GM20431 (cell line): ENCODE results near the gene CHAF1B.

Experiments
- in situ Hi-C: fragments of 300-500 bp; cut with MseI, MboI; formaldehyde crosslinking; loops from one replicate; pipeline ENCODE4 v1.15.0; 2020; ENCODE audit warnings: low sequenced_read_pairs; ENCODE audit not compliant: unreplicated experiment

The CHAF1B gene

DNA sequence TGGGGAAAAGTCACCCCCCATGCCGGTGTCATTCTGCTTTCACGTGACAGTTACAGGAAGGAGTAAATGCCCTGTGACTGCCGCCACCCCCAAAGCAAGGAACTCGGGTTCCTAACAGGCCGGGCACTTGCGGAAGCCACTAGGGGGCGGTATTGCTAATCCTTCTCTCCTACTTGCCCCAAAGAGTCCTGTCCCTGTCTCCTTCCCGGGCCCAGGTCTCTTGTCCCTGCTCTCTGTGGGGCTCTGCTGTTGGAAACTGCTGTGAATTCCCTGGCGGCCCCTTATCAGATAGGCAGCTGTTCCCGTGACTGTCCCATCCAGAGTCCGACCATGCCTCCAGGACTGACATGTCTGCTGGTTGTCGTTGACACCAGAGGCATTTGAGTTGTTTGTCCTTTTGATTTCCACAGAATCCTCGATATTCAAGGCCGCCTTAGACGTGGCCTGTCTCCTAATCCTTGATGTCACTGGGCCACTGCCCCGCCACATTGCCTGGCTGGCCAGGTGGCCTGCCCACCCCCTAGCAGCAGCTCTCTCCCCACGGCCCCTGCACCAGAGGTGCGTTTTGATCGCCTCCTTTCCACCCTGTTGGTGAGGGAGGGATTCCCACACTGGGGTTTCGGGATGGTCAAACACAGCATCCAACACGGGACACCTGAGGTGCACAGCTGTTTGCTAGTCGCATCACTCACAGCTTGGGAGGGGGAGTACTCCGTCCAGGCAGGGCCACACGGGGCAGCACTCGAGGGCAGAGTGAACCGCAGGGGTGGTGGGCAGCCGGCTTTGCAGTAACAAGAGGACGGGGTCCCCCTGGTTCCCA is 37.3 kb downstream of the CHAF1B start:
- in situ Hi-C loops = loop anchor here (25.0 kb wide), 1 partner anchor 490 kb away; no protein-coding TSS in a partner anchor

DNA sequence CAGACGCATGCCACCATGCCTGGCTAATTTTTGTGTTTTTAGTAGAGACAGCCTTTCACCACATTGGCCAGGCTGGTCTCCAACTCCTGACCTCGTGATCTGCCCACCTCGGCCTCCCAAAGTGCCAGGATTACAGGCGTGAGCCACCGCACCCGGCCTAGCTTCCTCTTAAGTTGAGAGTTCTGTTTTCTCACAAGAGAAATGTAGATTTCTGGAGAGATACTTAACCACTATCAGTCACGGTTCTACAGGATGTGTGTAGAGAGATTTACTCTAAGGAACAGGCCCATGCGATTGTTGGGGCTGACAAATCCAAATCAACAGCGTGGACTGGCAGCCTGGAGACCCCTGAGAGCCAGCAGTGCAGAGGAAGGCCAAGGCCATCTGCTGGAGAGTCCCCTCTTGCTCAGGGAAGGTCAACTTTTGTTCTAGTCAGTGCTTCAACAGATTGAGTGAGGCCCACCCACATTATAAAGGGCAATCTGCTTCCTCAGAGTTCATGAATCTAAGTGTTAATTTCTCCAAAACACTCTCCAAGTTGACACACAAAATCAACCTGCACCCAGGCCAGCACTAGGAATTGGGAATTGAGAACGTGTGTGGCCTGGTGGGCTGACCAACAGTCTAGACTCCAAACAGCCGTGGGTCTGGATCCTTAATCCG is 38.7 kb downstream of the CHAF1B start:
- in situ Hi-C loops = loop anchor here (25.0 kb wide), 1 partner anchor 488 kb away; no protein-coding TSS in a partner anchor

DNA sequence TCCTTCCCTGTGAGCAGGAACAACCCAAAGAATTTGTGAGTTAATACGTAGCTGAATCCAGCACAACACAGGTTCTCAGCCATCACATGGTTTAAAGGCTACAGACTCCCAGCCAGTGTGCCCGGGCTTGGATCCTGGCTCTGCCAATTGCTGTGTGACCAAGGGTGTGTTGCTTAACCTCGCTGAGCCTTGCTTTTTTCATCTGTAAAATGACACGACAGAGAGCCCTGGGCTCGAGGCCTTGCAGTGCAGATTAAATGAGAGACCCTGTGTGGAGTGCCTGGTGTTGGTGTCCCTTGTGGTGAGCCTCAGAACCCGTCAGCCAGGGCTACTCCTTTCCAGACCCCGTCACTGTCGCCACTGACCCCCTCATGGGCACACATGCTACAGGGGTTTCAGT is 39.4 kb downstream of the CHAF1B start:
- in situ Hi-C loops = loop anchor here (25.0 kb wide), 1 partner anchor 488 kb away; no protein-coding TSS in a partner anchor

DNA sequence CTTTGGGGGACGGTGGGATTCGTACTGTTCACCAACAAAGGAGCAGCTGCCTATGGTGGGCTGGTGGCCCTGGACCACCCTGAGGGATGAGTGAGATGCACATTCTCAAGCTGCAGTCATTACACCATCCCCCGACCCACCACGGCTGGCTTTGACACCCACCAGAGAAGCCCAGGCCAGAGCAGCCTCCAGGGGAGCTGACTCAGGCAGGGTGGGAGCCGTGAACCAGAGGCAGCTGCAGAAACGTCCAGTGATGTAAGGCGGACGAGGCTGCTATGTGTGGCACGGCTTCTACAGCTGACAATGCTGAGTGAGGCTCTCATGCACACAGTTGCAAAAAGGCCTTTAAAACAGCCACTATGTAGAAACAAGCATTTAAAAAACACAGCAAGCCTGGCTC is 40.1 kb downstream of the CHAF1B start:
- in situ Hi-C loops = no loop called here

DNA sequence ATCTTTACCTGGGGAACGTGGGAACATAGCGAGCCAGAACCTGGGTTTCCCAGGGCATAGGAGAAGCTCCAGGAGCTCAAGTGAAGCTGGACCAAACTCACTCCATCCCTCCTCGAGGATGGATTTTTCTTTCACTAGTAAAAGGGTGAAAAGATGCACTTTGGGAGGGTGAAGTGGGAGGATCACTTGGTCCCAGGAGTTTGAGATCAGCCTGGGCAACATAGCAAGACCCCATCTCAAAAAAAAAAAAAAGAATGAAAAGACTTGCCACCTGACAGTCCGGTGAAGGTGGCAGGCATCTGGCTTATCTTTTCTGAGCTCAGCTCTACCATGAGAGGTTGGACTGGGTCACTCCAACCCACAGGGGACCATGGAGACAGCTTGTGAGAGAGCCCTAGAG is 42.3 kb downstream of the CHAF1B start:
- in situ Hi-C loops = no loop called here

DNA sequence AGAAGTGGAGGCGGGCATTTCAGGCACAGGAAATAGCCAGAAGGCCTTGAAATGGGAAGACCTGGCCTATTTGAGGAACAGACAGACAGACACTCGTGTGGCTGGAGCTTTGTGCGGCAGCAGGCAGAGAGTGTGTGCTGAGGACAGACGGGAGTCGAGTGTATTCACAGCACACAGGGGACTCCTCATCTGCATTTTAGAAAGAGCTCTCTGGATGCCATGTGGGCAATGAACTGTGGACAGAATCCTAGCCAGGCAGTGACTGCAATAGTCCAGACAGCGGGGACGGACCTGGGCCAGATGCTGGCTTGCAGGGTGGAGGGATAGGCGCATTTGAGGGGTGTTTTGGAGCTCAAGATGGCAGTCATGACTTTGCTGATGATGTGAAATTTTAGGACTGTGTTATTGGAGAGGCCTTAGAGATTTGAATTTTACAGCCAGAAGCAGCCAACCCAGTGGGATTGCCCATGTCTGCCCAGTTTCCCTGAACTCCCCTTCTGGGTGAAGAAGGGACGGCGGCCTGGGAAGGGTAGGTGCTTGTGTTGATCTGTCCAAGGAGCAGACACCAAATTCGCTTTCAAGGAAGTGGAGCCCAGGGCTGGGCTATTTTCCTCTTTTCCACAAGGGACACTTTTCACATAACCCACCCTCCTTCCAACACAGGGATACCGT is 43.7 kb downstream of the CHAF1B start:
- in situ Hi-C loops = no loop called here

DNA sequence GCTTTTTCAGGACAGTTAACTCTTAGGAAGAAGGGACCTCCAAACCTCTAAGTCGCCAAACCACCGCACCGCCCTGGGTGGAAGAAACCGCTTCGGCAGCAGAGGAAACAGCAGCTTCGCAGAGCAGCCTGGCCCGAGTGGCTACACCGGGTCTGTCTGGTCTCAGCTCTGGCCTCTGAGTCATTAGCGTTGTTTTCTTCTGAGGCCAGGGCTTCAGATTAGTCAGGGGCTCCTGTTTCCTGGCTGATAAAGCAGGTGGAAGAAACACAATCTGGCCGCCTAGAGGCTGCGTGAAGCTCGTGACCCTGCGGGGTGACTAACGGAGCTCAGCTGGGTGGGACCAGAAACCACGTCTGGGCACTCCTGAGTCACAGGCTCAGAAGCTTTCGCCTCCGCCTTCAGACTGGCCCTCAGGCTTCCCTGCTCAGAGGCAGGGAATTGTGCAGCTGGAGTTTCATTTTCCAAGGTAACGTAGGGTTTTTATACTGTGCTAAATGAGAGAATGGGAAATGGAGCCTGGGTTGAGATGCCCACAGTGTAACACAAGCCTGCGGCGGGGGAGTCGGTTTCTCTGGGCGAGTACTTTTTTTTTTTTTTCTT is 44.9 kb downstream of the CHAF1B start:
- in situ Hi-C loops = no loop called here

DNA sequence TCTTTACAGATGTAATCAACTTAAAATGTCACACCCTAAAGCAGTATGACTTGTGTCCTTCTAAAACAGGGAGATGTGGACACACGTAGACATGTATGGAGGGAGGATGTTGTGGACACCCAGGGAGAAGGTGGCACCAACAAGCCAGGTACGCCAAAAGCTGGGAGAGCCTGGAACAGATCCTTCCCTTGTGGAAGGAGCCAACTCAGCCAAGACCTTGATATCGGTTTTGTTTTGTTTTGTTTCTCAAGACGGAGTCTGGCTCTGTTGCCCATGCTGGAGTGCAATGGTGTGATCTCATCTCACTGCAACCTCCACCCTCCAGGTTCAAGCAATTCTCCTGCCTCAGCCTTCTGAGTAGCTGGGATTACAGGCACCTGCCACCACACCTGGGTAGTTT is 45.6 kb downstream of the CHAF1B start:
- in situ Hi-C loops = no loop called here

DNA sequence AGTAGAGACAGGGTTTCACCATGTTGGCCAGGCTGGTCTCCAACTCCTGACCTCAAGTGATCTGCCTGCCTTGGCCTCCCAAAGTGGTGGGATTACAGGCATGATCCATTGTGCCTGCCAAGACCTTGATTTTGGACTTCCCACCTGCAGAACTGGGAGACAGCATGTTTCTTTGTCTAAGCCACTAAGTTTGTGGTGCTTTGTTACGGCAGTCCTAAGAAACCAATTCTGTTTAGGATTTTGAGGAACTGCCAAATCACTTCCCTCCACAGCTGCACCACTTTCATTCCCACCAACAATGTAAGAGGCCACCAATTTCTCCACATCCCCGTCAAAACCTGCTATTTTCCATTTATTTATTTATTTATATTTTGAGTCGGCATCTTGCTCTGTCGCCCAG is 46.1 kb downstream of the CHAF1B start:
- in situ Hi-C loops = no loop called here

DNA sequence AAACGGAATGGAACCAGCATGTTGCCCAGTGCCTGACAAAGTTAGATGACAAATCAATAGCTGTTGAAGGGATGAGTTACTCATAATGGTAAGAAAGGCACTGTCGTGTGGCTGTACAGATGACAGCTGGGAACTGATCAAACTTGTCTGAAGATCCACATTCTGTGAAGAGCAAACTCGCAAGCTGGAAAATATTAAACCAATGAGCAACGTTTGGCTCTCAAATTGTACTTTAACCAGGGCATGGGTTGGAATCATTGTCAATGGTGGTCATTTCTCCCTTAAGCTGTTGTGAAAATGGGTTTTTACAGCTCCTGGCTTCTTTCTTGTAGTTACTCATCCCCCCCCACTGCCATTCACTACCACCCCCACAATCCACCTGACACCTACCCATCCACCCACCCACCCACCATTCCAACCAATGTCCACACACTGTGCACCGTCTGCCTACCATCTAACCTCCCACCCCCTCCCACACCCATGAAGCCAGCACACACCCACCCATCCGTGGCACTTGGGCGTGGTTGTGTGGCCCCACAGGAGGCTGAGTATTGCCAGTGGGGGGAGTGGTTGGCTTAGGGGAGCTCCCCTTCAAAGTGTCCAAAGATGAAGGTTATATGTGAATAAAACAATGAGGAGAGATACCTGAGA is 48.0 kb downstream of the CHAF1B start:
- in situ Hi-C loops = no loop called here

DNA sequence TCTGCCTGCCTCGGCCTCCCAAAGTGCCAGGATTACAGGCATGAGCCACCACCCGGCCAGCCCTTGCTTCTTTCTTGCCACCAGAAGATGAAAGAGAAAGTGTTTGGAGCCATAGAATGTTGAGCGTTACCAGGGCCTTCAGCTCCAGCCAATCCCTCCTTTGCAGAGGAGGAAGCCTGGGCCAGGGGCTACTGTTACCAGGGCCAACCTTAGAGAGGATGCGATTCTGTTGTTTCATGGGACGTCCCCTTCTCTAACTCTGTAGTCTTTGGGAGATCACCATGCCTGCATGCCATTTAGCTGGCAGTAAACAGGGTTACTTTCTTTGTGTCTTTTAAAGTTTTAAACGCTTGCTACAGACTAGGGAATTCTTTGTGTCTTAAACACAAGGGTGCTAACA is 49.0 kb downstream of the CHAF1B start:
- in situ Hi-C loops = no loop called here

DNA sequence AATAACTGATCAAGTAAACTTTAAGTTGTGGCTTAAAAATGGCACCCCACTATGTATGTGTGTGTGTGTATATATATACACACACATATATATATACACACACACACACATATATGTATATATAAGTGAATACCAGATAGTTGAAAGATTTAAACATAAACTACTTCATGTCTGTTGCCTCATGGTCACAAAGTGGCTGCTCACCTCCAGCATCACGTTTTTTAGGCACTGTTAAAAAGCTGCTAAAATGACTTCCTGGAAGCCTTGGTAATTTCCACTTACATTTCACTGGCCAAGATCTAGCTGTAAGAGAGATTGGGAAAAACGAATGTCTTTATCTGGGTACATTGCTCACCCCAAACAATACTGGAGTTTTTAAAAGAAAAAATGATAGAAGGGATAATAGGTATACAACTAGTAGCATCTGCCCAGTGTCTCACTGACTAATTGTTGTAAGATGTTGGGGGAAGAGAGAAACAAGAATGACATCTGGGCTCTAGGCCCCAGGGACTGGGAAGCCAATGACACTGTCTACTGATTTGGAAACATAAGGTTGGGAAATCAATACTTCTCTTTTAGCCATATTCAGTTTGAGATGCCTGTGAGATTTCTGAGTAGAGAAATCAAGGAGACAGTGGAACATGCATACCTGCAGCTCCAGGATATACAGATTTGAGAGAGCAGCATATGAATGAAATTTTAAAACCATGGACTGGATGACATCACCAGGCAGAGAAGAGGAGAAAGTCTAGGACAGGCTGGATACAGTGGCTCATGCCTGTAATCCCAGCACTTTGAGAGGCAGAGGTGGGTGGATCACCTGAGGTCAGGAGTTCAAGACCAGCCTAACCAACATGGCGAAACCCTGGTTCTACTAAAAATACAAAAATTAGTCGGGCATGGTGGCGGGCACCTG is 51.9 kb downstream of the CHAF1B start:
- in situ Hi-C loops = no loop called here

DNA sequence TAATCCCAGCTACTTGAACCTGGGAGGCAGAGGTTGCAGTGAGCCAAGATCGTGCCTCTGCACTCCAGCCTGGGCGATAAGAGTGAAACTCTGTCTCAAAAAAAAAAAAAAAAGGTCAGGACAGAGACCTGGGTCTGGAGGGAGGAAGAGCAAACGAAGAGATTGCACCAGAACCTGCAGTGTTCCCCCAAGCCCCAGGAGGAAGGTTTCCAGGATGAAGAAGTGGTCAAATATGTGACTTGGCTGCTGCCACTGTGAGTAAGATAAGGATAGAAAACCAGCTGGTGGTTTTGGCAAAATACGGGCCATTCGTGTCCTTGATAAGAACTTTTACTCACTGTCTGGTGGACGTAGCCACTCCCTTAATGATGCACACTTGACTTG is 52.5 kb downstream of the CHAF1B start:
- in situ Hi-C loops = no loop called here

DNA sequence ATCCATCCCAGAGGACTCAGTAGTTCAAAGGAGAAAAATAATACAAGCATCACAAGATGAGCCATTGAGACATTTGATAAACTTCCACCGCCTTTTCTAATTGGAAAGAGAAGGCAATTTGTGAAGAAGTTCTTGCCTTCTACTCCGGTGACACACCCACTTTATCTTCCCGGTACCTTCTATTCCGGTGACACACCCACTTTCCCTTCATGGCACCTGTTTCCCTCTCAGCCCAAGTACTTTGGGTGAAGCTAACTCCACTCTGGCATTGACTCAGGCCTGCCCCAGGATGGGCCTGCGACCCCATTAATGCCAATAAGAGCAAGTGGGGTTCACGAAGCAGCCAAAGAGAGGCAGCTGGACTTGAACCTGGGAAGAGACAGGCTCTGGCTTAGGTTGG is 56.5 kb downstream of the CHAF1B start:
- in situ Hi-C loops = no loop called here

DNA sequence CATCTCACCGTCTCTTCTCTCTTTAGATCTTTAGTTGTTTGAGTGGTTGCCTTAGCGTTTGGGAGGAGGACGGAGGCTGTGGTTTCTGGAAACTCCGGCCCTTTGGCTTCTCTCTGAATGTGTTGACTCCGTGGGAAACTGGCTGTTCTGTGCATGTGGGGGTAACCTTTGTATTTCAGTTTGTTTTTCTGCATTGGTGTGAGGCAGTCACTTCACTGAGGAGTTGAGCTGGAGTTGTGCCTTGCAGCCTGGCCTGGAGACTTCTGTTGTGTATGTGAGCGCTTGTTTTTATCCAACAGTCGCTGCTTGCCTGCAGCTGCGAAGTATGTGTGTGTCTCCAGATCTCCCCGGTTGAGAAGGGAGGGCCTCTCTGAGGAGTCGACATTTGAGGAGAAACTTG is 61.1 kb downstream of the CHAF1B start:
- in situ Hi-C loops = no loop called here

DNA sequence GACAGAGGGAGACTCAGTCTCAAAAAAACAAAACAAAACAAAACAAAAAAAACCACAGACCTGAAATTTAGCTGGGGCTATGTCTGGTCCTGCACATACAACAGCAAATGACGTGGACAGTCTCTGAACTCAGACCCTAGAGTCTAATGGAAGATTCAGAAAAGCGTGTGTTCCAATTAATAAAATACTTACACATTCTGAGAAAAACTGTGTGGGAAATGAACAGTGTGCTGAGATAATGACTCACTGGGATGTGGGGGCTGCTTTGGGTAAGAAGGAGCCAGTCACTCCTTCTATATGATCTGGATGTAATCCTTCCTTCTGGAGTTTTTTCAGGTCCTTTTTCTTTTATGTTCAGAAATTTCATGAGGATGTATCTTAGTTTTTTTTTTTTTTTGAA is 65.3 kb downstream of the CHAF1B start:
- in situ Hi-C loops = no loop called here

DNA sequence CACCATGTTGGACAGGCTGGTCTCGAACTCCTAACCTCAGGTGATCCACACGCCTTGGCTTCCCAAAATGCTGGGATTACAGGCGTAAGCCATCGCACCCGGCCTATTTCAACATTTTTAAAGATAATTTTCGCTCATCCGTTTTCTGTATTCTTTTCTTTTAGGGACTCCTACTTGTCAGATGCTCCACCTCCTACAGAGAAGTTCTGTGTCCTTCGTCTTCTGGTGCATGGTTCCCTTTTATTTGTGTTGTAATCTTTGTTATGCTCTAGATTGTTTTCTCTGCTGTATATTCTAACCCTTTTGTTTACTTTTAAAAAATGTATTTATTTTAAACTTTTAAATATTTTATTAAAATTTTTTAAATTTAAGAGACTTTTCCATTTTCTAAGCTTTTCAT is 66.3 kb downstream of the CHAF1B start:
- in situ Hi-C loops = no loop called here

DNA sequence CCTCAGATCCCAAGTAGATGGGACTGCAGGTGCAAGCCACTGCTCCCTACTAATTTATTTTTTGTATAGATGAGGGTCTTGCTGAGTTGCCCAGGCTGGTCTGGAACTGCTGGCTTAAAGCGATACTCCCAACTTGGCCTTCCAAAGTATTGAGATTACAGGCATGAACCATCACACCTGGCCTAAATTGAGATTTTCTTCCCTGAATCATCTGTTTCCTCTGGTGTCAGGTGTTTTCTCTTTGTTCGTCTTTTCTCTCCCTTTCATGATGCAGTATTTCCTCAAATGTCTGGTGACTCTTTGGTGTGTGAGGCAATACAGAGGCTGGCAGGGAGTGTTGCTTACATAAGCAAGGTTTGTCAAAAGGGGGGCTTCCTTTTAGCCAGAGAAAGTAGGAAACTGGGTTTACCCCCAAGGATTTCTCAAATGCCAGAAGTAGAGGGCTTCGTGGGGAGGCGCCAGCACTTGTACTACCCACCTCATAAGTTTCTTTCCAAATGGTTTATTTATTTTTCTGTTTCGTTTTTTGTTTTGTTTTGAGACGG is 67.2 kb downstream of the CHAF1B start:
- in situ Hi-C loops = no loop called here

DNA sequence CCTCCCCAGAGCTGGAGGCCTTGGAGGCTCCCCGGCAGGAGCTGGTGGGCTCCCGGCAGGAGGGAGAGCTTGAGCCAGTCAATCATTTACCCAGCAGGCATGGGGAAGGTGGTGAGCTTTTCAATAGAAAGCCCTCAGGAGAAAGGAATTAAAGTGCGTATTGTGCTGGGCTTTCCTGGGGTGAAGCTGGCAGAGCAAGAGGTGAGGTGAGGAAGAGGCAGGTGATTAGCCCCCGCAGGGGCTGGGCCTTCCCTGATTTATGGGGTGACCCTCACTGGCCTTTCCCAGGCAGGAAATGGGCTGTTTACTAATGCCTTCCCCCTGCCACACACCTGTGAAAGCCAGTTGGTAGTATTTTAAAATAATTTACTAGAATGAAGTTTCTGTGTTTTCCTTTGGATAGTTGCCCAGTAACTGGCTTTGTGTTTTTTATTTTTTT is 68.9 kb downstream of the CHAF1B start:
- in situ Hi-C loops = no loop called here
